OCI-LY3 (cell line): Measurements from ENCODE around the gene IL16.

Experiments used
- EZH2phosphoT487 ChIP-seq: fragments of 200-600 bp; shearing (Covaris generic); IDR thresholded peaks from 2 replicates; pipeline ENCODE4 v1.6.1; 2018; ENCODE audit warnings: antibody characterized with exemption, mixed run types, low read depth
- TF ChIP-seq, protein P1 (sequence below): fragments of 200-600, 300-600 bp; sonication (generic); IDR thresholded peaks from 2 replicates; pipeline ENCODE4 v1.5.1; 2014; ENCODE audit warnings: antibody characterized with exemption, low read length, low read depth

GRCh38 chr15:81360491-81360890, 163.8 kb downstream of the IL16 start:
- TF ChIP-seq, protein P1, sequence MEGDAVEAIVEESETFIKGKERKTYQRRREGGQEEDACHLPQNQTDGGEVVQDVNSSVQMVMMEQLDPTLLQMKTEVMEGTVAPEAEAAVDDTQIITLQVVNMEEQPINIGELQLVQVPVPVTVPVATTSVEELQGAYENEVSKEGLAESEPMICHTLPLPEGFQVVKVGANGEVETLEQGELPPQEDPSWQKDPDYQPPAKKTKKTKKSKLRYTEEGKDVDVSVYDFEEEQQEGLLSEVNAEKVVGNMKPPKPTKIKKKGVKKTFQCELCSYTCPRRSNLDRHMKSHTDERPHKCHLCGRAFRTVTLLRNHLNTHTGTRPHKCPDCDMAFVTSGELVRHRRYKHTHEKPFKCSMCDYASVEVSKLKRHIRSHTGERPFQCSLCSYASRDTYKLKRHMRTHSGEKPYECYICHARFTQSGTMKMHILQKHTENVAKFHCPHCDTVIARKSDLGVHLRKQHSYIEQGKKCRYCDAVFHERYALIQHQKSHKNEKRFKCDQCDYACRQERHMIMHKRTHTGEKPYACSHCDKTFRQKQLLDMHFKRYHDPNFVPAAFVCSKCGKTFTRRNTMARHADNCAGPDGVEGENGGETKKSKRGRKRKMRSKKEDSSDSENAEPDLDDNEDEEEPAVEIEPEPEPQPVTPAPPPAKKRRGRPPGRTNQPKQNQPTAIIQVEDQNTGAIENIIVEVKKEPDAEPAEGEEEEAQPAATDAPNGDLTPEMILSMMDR, result no peak
- no peak for TF ChIP-seq EZH2phosphoT487
